HG03342 (cell line): Measurements from ENCODE around the gene PIR.

ENCODE experiments used
- ATAC-seq: cut with Tn5 transposase; IDR thresholded peaks from one replicate; pipeline ENCODE4 v1.9.1; 2021; ENCODE audit warnings: mild to moderate bottlenecking, moderate library complexity; ENCODE audit not compliant: unreplicated experiment

Gene PIR

DNA sequence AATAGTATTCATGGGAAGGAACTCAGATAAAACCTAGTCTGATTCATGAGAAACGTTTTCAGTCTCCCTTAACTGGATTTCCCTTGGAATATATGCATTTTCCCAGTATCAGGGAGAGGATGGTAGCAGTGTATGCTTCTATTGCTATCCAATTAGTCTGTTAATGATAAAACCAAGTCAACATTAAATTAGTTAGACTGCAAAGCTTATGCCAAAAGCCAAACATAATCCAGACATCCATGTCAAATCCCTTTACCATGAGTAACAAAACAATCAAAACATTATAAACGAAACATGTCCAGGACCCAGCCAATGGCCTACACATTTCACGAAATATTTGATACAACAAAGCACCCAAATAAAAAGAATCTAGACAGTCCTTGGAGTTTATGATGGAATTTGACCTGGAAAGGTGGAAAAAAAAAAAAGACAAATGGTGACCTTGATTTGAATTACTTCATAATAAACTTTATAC is 74.4 kb downstream of the PIR start:
- ATAC-seq = no peak

DNA sequence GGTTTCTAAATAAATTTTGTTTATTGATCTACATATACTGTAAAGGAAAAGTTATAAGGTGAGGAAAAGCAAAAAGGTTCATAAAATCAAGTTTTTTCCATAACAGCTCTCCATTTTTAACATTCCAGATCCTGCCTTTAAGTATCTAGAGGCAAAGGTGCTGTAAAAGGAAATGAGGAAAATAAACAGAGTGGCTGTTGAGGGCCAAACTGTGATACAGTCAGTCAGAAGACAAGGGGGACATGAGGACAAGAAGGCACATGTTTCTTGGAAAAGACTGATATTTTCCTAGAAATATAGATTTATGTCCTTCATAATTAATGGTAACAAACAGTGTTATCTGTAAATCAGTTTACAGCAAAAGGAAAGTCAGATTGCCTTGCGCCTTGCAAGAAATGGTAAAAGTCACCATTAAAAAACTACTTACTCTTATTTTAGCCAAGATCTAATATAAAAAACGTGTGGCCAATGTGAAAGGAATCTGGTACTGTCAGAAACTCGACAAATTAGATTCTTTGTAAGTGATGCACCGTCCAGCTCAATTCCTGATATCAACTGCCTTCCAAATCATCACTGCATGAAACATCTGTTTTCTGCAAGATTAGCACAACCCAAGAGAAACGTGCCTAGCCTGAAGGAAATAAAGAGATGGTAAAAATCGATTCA is 75.0 kb downstream of the PIR start:
- no peak for ATAC-seq

DNA sequence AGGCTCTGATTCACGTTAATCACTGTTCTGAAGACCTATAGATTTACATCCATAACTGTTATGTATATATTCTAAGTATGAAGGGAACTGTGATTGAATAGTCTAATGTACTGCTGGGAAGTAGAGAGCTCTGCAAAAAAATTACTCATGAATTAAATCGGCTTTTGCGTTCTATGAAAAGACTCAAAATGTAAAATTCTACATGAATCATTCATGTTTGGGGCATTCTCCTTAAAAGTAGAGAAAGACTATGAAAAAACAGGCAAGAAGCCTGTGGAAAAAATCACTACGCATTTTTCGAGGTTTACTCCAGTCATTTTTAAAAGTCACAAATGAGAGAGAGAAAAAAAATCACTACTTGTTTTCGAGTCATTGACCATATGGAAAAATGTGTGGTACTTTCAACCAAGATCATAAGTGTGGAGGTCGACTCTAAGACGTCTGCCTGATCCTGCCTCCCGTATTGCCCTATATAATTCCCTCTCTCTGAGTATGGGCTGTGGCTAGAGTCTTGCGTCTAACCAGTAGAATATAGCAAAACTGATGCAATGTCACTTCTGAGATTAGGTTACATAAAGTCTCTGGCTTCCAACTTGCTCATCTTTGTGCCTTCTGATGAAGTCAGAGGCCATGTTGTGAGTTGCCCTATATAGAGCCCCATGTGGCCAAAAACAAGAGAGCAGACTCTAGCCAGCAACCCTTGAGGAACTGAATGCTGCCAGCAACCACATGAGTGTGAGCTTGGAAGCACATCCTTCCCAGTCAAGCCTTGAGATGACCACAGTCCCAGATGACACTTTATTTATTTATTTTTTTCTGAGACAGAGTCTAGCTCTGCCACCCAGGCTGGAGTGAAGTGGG is 76.8 kb downstream of the PIR start:
- ATAC-seq = no peak

DNA sequence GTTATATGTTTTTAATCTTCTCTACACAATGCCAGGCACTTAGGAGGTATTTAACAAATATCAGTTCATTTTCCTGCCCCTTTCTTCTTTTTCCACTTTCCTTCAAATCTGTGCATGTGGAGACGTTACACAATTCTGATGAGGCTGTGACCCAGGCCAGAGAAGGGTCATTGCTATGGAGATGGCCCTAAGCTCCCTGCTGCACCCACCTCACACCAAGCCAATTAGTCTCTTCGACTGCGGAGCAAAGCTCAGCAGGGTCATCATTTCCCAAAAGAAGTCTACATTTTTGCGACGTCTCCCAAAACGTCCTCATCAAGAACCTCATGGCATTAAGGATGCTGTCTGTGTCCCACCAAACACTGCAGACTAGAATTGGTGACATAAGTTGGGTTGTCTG is 80.0 kb downstream of the PIR start:
- ATAC-seq = no peak

DNA sequence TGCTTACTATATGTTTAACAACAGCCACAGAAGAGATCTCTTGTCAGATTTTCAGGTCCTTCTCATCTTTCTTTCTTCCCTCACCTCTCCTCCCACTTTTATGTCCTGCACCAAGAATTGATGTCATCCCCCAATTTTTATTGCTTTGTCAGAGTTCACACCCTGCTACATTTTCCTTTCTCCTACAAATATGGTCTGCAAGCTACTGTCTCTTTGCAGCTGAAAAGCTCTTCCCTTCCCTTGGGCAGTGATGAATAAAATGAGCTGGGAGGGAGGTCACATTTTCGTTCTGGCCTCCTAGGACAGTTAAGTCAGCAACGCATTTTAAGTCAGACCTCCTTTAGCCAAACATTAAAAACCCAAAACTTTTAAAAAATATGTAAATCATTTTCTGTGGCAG is 82.2 kb downstream of the PIR start:
- ATAC-seq = no peak

DNA sequence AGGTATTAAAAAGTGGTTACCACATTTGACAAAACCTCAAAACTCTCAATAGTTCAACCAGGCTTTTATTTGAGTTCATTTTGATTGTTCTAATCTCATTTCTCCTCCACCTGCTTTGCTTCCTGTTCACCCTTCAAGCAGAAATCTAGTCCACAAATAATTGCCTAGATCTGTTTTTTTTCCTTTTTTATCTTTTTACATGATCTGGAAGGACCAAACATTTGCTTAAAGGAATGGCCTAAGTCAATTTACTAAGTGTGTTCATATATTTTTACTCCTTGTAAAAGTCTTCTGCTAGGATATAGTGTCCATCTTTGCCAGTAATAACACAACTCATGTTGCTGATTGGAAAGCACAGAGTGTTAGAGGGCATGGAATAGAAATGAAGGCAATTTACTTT is 82.7 kb downstream of the PIR start:
- ATAC-seq = no peak

DNA sequence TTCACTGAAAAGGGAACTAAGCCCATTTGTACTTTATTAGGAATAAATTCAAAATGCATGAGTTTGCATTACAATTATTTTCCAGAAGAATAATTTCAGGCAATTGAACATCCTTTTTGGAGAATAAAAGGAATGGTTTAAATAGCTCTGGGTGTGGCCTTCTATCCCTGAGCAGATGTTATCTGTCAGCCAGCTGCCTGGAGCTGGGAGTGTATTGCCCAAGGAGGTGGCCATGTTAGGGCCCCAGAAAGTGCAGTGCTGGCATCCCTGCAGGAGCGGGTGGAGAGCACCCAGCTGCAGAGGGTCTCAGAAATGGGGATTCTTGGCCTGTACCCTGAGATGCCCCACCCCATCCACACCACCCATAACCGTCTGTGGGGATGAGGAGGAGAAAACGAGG is 87.3 kb downstream of the PIR start:
- ATAC-seq = no peak

DNA sequence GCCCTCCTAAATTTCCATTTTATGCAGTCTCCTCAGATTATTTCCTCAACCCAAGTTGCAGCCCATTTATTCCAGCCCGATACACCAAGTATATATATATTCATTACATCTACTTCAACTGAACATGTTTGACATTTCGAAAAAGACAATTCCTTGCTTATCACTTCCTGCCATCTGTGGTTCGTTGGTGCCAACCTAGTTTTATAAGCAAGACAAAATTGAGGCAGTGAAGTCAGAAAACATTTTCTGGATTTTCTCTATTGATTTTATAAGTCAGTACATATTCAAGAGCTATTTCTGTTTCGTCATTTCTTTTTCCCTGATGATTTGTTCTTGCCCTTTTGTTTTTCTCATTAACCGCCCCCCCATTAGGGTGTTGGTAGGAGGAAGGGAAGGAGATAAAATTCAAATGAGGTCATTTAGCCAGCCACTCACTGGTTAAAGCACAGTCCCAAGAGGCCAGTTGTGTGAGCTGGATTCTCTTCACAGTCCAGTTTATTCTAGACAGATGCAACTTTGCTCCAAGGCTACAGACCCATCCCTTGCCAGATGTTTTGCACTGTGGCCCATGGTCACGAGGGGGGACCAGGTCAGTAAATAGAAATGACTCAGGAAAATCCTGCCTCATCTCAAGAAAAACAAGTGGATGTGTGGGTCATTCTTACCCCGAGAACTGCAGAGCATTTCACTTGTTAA is 88.6 kb downstream of the PIR start:
- ATAC-seq = no peak

DNA sequence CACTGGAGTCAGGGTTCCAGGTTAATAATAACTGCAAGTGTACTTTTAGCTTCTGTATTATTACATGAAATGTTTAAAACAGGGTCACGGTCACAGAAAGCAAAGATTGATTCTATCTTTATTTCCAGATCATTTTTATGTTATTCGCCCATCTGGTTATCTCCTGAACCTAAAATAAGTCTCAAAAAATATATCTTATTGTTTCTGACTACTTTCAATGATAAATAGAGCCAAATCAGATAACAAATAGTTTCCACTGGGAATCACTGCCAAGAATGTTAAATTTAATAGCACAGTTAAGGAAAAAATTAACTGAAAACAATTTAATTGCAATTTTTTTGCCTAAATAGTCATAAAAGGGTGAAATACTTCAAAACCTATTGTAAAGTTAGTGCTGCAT is 91.8 kb downstream of the PIR start:
- no peak for ATAC-seq

DNA sequence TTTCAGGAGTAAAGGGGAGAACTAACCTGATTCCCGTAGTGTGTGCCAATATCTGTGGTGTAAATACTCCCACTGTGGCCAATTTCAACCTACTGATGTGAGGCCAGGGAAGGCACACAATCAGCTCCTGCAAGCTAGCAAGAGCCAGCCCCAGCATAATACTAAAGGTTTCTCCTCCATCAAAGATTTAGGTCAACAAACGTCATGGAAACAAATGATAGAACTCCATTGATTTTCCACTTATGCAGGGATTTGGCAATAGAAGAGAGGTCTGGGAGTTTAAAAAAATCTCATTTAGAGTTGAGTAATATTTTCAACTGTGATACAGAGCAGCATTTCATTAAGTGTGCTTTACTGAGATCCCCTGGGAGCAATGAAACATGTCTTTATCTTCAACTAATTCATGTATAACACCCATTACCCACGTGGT is 93.2 kb downstream of the PIR start:
- ATAC-seq = no peak

DNA sequence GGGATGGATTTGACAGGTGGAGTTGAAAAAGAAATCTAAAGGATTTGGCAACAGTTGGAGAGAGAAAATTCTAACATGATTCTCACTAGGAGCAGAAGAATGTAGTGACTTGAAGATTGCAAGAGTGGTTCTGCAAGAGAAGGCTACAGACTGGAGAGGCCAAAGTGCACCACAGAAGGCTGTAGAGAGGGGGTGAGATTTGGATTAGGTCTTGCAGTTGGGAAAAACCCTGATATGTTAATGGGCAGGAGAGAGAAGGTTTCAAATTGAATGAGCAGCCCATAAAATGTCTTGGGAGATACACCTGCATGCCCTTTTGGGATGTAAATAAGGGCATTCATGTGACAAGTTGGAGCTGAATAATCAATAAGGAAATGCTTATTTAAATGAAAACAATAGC is 94.3 kb downstream of the PIR start:
- no peak for ATAC-seq

DNA sequence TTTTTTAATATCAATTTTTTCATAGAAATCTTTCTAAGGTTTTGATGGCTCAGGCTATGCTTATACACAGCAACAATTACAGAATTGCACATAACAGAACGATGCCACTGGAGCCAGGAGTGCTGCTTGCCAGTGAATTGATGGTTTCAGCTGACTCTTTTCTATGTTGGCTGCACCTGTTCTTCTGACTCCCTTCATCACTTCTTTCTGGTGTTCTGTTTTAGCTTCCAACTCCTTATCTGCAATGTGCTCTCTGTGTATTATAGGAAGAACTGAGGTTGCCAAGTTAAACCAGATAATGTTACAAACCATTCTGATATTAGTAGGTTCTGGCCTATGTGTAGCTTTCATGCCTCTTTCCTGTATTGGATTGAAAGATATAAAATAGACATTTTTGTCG is 97.3 kb downstream of the PIR start:
- ATAC-seq = no peak

DNA sequence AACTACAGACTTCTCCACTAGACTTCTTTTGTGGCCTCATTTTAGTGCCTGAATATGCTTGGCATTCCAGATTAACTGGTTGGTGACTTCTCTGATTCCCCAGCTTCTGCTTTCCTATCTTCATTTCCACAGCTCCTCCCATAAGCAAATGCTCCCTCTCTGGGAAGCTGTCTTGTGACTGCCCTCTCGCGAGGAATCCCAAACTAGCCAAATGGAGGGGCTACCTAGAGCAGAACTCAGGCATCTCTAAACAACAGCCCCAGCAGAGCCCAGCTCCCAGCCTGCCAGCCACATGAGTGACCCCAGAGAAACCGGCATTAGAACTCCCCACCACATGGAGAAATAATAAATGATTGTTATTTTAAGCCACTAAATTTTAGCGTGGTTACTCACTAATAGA is 101.3 kb downstream of the PIR start:
- ATAC-seq = no peak

DNA sequence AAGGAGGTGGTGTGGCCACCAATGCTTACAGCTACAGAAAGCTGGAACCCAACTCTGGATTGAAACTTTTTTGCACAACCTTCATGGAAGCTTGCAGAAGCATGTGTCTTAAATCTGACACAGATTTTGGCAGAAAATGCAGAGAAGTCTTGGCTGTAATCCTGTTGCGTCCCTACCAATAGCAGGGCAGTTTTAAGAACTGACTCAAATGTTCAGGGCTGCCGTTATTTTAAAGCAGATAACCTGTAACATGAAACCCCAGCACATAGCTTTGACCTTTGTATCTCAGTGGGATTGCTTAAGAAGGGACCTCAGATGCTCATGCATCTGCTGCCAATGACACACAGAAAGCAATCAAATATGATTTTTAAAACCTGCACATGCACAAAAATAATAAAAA is 108.8 kb downstream of the PIR start, which contains the start of gene VEGFD:
TSS of gene VEGFD (minus strand) at position 110 of the 400 bp plus-strand sequence. CDS start 467 bp downstream, outside the sequence.
- no peak for ATAC-seq

DNA sequence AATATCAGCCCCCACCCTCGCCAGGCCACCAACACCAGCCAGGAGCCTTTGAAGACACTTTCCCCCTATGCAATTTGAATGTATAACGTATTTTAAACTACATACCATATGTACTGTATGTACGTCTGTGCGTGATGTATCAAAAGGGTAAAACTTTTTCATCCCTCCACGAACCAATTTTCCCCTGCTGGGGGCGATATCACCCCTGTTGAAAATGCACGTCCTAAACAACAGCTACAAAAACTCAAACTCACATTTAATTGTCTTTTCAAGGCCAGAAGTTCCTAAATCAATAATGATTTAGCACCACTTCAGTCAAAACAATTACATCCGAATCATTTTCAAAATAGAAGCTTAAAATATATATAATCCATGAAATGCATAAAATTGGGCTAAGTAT is 110.3 kb downstream of the PIR start:
- ATAC-seq = no peak

DNA sequence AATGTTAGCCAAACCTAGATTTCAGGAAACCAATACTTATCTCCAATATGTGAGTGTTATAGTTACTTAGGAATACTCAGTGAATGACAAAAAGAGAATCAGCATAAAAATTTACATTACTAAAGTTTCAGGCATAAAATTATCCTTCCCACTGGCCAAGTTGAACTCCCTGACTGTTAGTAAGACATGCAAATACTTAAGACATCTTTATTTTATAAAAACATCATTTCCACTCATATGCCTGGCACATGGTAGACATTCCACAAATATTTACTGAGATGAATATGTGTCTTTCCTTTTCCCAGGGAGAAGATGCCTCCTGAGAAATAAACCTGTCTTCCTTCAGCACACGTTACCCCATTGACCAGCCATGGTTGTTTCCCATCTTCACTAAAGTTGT is 116.2 kb downstream of the PIR start:
- ATAC-seq = no peak

DNA sequence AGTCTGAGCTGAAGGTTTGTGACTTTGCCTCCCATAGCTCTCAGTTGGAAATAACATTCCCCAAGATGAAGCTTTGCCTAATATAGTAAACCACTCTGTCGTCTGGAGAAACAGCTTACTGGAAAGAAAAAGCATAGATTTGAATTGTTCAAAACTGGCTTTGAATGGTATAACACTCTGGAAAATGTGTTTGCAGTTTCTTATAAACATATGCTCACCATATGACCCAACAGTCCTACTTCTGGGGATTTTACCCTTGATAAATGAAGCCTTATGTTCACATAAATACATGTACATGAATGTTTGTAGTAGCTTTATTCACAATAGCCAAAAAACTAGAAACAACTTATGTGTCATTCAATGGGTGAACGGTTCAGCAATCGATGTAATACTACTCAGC is 119.2 kb downstream of the PIR start:
- no peak for ATAC-seq

DNA sequence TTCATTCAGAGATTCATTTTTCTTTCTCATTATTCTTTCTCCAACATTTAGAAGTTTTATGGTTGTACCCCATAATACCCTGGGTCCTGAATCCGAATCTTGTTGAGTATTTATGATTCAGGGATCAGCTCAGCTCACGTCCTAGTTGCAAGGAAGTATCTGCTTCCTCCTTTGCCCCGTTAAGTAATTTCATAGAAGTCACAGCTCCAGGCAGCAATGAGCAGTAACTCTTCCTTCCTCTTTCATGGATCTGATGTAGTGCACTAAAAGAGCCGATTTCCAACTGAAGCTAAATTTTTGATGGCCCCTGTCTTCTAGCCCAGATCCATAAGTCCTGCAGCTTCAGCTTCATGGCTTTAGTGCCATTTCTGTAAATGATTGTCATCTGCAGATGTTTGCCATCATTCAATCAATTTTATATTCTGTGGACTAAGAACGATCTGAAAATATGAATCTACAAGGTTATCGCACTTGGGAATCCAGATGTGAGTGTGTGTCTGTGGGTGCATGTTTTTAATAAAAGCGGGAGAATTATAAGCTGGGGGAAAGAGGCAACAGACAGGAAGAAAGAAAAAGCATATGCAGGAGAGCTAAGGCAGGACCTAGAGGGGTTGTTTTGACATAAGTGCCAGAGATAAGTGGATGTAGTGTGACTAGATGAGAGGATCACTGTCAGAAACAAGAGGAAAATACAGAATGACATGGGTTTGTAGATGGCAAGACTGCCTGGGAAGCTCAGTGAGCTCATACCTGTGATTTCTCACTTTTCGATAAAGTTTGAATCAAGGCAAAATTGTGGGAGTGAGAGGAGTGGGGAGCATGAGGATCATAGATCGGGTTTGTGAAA is 126.4 kb downstream of the PIR start:
- no peak for ATAC-seq

DNA sequence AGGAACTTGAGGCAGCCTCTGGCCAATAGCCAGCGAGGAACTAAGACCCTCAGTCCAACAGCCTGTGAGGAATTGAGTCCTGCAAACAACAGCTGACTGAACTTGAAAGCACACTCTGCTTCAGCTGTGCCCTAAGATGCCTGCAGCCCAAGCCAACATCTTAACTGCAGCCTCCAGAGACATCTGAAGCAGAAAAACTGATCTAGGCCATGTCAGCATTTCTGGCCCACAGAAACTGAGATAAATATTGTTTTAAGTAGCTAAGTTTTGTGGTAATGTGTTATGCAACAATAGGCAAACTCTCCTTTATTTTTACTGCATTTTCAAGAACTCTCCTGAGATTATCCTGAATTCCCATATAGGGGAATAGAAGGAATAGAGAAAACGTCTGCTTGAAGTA is 133.4 kb downstream of the PIR start:
- ATAC-seq = no peak

DNA sequence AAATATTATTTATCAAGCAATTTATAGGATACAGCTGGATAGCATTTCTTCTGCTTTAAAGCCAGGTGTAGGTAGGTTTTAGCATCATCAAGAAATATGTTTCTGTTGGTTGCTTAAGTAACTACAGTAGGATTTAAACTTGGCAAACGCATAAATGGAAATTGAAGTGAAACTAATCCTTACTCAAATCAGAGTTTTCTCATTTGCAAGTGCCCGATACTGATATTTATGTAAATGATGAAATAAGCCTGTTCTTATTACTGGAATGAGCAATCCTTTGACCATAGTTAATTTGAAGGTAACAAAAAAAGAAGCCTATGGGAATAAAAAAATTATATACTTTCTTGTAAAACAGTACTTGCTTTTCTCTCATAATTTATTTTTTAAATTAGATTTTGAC is 134.6 kb downstream of the PIR start:
- ATAC-seq = no peak

DNA sequence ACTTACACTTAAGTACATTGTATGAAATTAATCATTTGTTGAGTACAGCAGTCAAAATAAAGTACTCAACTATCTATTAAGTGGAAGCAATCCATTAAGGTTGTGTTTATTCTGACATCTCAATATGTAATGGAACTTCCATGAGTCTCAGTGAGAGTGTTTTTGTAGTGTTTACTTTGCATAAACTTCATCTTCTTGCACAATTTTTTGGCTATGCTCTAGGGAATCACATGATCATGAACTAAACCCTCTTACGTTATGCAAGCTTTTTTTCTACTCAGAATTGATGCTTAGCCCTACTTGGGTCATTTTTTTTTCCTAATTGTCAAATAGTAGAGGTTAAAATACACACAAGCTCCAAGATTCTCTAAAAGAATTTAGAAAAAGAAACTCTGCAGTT is 136.7 kb downstream of the PIR start:
- no peak for ATAC-seq
